SK-N-SH (cell line): ENCODE measurements around the gene NKD1. TPM values are rescaled to one million over a fixed set of nuclear protein-coding genes. Genes with fewer than 3 reads are reported as not detected.
A peak's percentile ranks its signal among the peaks of the same experiment; 100 is the strongest.

Experiments used
- CTCF ChIA-PET: fragments of 300-600, 350-600 bp; formaldehyde crosslinking; extraction: SDS; loops from one replicate; lab custom pipeline; 2021; lab: Yijun Ruan, JAX
- POLR2A ChIA-PET: fragments of 350-600 bp; sonication (Branson Sonifier 250); formaldehyde crosslinking; extraction: SDS; loops from one replicate; lab custom pipeline; 2020; ENCODE audit warnings: antibody characterized with exemption, inconsistent platforms; lab: Yijun Ruan, JAX
- DNase-seq: peaks from one replicate; pipeline ENCODE4 v3.0.0; 2012
- H2AFZ ChIP-seq: fragments of 200-600 bp; sonication (generic); 2 replicates; pipeline ENCODE4 v1.8.1; 2016; ENCODE audit warnings: antibody characterized with exemption, mild to moderate bottlenecking, low read depth
- H3F3A ChIP-seq: fragments of 200-600 bp; sonication (generic); replicated peaks from 2 replicates; pipeline ENCODE3; 2016; ENCODE audit warnings: antibody characterized with exemption, mild to moderate bottlenecking; ENCODE audit not compliant: insufficient read depth
- H3K27ac ChIP-seq, 2 experiments: fragments of 200-500 bp in 1 of 2; fragments of 200-600 bp in 1 of 2; sonication (Bioruptor generic) in 1 of 2; sonication (generic), shearing (Covaris generic) in 1 of 2; 2 replicates each; pipeline versions ENCODE4 v1.5.1 to v1.6.1; 2014 to 2016; ENCODE audit warnings: low read depth in 2 of 2, inconsistent platforms in 1 of 2, low read length in 1 of 2, mild to moderate bottlenecking in 1 of 2, mixed read lengths in 1 of 2
- H3K27me3 ChIP-seq: fragments of 200-600 bp; sonication (generic), shearing (Covaris generic); 2 replicates; pipeline ENCODE4 v1.6.1; 2016; ENCODE audit warnings: mixed run types; ENCODE audit not compliant: insufficient read depth
- H3K36me3 ChIP-seq, 2 experiments: fragments of 200-500 bp in 1 of 2; fragments of 200-600 bp in 1 of 2; sonication (Bioruptor generic) in 1 of 2; sonication (generic) in 1 of 2; replicated peaks in 1 of 2; 2 replicates each; pipeline versions ENCODE3 to v1.5.1; 2014 to 2016; ENCODE audit warnings: low read length in 1 of 2, mild to moderate bottlenecking in 1 of 2; ENCODE audit not compliant: insufficient read depth in 2 of 2, control insufficient read depth in 1 of 2
- H3K4me1 ChIP-seq, 2 experiments: fragments of 200-500 bp in 1 of 2; fragments of 200-600 bp in 1 of 2; sonication (Bioruptor generic) in 1 of 2; sonication (generic), shearing (Covaris generic) in 1 of 2; 2 replicates each; pipeline versions ENCODE4 v1.5.1 to v1.6.1; 2014 to 2016; ENCODE audit warnings: low read depth in 1 of 2, low read length in 1 of 2, mixed run types in 1 of 2; ENCODE audit not compliant: insufficient read depth in 2 of 2, control insufficient read depth in 1 of 2
- H3K4me2 ChIP-seq: fragments of 200-600 bp; sonication (generic), shearing (Covaris generic); 2 replicates; pipeline ENCODE4 v1.6.1; 2017; ENCODE audit warnings: mixed run types
- H3K4me3 ChIP-seq, 2 experiments: fragments of 200-500 bp in 1 of 2; fragments of 200-600 bp in 1 of 2; sonication (Bioruptor generic) in 1 of 2; sonication (generic), shearing (Covaris generic) in 1 of 2; 2 replicates each; pipeline versions ENCODE4 v1.5.1 to v1.8.1; 2014 to 2016; ENCODE audit warnings: low read depth in 2 of 2, inconsistent platforms in 1 of 2, low read length in 1 of 2, mild to moderate bottlenecking in 1 of 2, mixed read lengths in 1 of 2, moderate library complexity in 1 of 2
- H3K79me2 ChIP-seq: fragments of 200-600 bp; sonication (generic); 2 replicates; pipeline ENCODE4 v1.8.1; 2017; ENCODE audit warnings: mild to moderate bottlenecking; ENCODE audit not compliant: insufficient read depth
- H3K9ac ChIP-seq: fragments of 200-600 bp; sonication (generic); 2 replicates; pipeline ENCODE4 v1.6.1; 2017; ENCODE audit warnings: mixed run types
- H3K9me2 ChIP-seq: fragments of 200-600 bp; sonication (generic); 2 replicates; pipeline ENCODE4 v1.6.1; 2017; ENCODE audit warnings: mixed run types
- H3K9me3 ChIP-seq: fragments of 200-600 bp; sonication (generic); 2 replicates; pipeline ENCODE4 v1.6.1; 2017; ENCODE audit warnings: mixed run types, mild to moderate bottlenecking, moderate library complexity
- H4K20me1 ChIP-seq: fragments of 200-600 bp; sonication (generic); 2 replicates; pipeline ENCODE4 v1.6.1; 2017; ENCODE audit warnings: mild to moderate bottlenecking, mixed run types; ENCODE audit not compliant: insufficient read depth
- EZH2phosphoT487 ChIP-seq: fragments of 200-600 bp; sonication (generic); IDR thresholded peaks from 2 replicates; pipeline ENCODE4 v1.6.1; 2017; ENCODE audit warnings: low read depth, mixed run types, mild to moderate bottlenecking, antibody characterized with exemption, moderate library complexity, borderline replicate concordance
- FOSL2 ChIP-seq: IDR thresholded peaks from 2 replicates; pipeline ENCODE4 v1.4.0; 2012; ENCODE audit warnings: low read depth, mild to moderate bottlenecking, moderate library complexity, borderline replicate concordance
- NRF1 ChIP-seq: IDR thresholded peaks from 2 replicates; pipeline ENCODE4 v1.6.1; 2012; ENCODE audit warnings: low read depth, mild to moderate bottlenecking, low read length
- RAD21 ChIP-seq: IDR thresholded peaks from 2 replicates; pipeline ENCODE4 v1.6.1; 2012; ENCODE audit warnings: mild to moderate bottlenecking, low read length
- REST ChIP-seq: IDR thresholded peaks from 2 replicates; pipeline ENCODE4 v1.6.1; 2012; ENCODE audit warnings: mild to moderate bottlenecking, low read depth, low read length, moderate library complexity
- RXRA ChIP-seq: IDR thresholded peaks from 2 replicates; pipeline ENCODE4 v1.4.0; 2012; ENCODE audit warnings: low read depth, mild to moderate bottlenecking, borderline replicate concordance
- SMC3 ChIP-seq: IDR thresholded peaks from 2 replicates; pipeline ENCODE4 v1.6.1; 2012; ENCODE audit warnings: low read depth, low read length, improper control_type of control experiment
- TCF12 ChIP-seq: IDR thresholded peaks from 2 replicates; pipeline ENCODE4 v1.4.0; 2012
- WGBS: methylation state at CpG from one replicate; pipeline ENCODE4 v1.1.6; 2017; ENCODE audit warnings: low lambda C conversion rate; 5-methylcytosine and 5-hydroxymethylcytosine counted together
- polyA plus RNA-seq, 3 experiments: library from polyadenylated mRNA; depleted of rRNA; stranded (reverse); fragments of >200 nt; gene quantifications; 2 replicates each; pipeline ENCODE4 v1.2.3, GENCODE V29; 2012

NKD1 gene
- polyA plus RNA-seq, 1 of the 3 experiments (the other 2 are of a cell fraction), result 0.02 TPM

- H3K27me3 ChIP-seq, result peaks cover 43% of the 10 kb centered on the region
- no peaks in the 10 kb centered on the region for H3K9me2 ChIP-seq
- no peaks in the 10 kb centered on the region for H4K20me1 ChIP-seq
- H3F3A ChIP-seq, result no peaks in the 10 kb centered on the region
- H3K27ac ChIP-seq, result no peak overlapping the region
- WGBS, result 81% methylated on average over 2 of the region's 2 CpGs
- peaks cover 0 to 9% of the 10 kb centered on the region in 2 experiments; a peak in 1 of 4 replicates for H3K4me1 ChIP-seq
- H3K9ac ChIP-seq, result no peak overlapping the region
- no peaks in the 10 kb centered on the region for H3K79me2 ChIP-seq
- CTCF ChIA-PET, result interaction anchor here (1.1 to 1.4 kb wide), 3 partner anchors 10 to 85 kb away, joined by 3 to 4 read pairs (median 3); no protein-coding TSS in a partner anchor
- POLR2A ChIA-PET, result no interaction called here
- no peaks in the 10 kb centered on the region for H3K9me3 ChIP-seq
- H2AFZ ChIP-seq, result no peak overlapping the region
- H3K4me3 ChIP-seq, result no peak overlapping the region
- H3K4me2 ChIP-seq, result no peak overlapping the region
- TF ChIP-seq NRF1 (no peak), RXRA (no peak), FOSL2 (no peak)
- H3K36me3 ChIP-seq, result no peaks in the 10 kb centered on the region
- DNase-seq, result no peak
Observed at GRCh38 chr16:50546125-50546524, 2.1 kb upstream of the NKD1 start.

- Histone ChIP-seq H4K20me1 (no peaks in the 10 kb centered on the region), H3K4me3 (peak overlapping the region; percentile 50 to 57), H3K27ac (no peak overlapping the region; a peak in 1 of 4 replicates), H3K9ac (no peak overlapping the region)
- CTCF ChIA-PET, result interaction anchor here (0.6 to 1.8 kb wide), 12 partner anchors 9 to 176 kb away, joined by 3 to 13 read pairs (median 3); no protein-coding TSS in a partner anchor
- peak; percentile 31; the same call in 1 of the 2 replicates for TF ChIP-seq SMC3
- TF ChIP-seq RAD21, result peak; percentile 54
- TF ChIP-seq REST, result no peak
- no peak for TF ChIP-seq EZH2phosphoT487
- TF ChIP-seq TCF12, result no peak
- TF ChIP-seq, all 33 proteins: peak for 2
- Histone ChIP-seq H3K27me3 (peaks cover 48% of the 10 kb centered on the region), H3K9me3 (no peaks in the 10 kb centered on the region), H3K4me2 (peak overlapping the region; percentile 84), H3F3A (no peaks in the 10 kb centered on the region), H3K4me1 (peaks cover 0 to 9% of the 10 kb centered on the region in 2 experiments; a peak in 1 of 4 replicates), H2AFZ (no peak overlapping the region), H3K9me2 (no peaks in the 10 kb centered on the region), H3K36me3 (no peaks in the 10 kb centered on the region), H3K79me2 (no peaks in the 10 kb centered on the region)
- DNase-seq, result peak; percentile 82
- POLR2A ChIA-PET, result interaction anchor here (0.6 kb wide), 1 partner anchor 176 kb away, joined by 3 read pairs; no protein-coding TSS in a partner anchor
- under 1% methylated on average over 38 of the region's 50 CpGs for WGBS
Observed at GRCh38 chr16:50547340-50548124, 664 bp upstream of the NKD1 start.
